Osteoblast (primary cell): ENCODE results near the gene MAGED2. TPM values are rescaled to one million over a fixed set of nuclear protein-coding genes. Genes with fewer than 3 reads are reported as not detected.
A peak's percentile ranks its signal among the peaks of the same experiment; 100 is the strongest.
"Not testable (repeated sequence)": the region's sequence is repeated elsewhere in the genome, so short reads cannot be mapped to it uniquely, and the experiment has no call there.

Experiments used
- DNase-seq: peaks from one replicate; pipeline ENCODE4 v3.0.0; 2011; ENCODE audit warnings: low spot score, mixed read lengths; ENCODE audit not compliant: insufficient read length; ENCODE audit errors: missing footprints
- H2AFZ ChIP-seq: 2 replicates; pipeline ENCODE4 v1.6.0; 2011; ENCODE audit warnings: mild to moderate bottlenecking, low read length
- H3K27ac ChIP-seq: 2 replicates; pipeline ENCODE4 v1.5.1; 2011; ENCODE audit warnings: mild to moderate bottlenecking, low read depth, low read length, moderate library complexity
- H3K27me3 ChIP-seq: 2 replicates; pipeline ENCODE4 v1.6.0; 2012; ENCODE audit warnings: mild to moderate bottlenecking, control low read depth, inconsistent platforms, low read length, moderate library complexity; ENCODE audit not compliant: insufficient read depth
- H3K36me3 ChIP-seq: 2 replicates; pipeline ENCODE4 v1.5.1; 2011; ENCODE audit warnings: mild to moderate bottlenecking, low read length, control low read depth, moderate library complexity; ENCODE audit not compliant: insufficient read depth
- H3K4me1 ChIP-seq: 2 replicates; pipeline ENCODE4 v1.5.1; 2011; ENCODE audit warnings: mild to moderate bottlenecking, low read length, control low read depth, moderate library complexity; ENCODE audit not compliant: insufficient read depth
- H3K4me2 ChIP-seq: 2 replicates; pipeline ENCODE4 v1.6.0; 2011; ENCODE audit warnings: mild to moderate bottlenecking, low read length; ENCODE audit not compliant: insufficient read depth
- H3K4me3 ChIP-seq: fragments of 200-600 bp; sonication (generic); 3 replicates; pipeline ENCODE4 v1.5.1; 2012; ENCODE audit warnings: mild to moderate bottlenecking, low read length, inconsistent platforms; ENCODE audit not compliant: insufficient read depth
- H3K79me2 ChIP-seq: 2 replicates; pipeline ENCODE4 v1.6.0; 2012; ENCODE audit warnings: mild to moderate bottlenecking, low read length, control low read depth, inconsistent platforms; ENCODE audit not compliant: insufficient read depth
- H3K9me3 ChIP-seq: 2 replicates; pipeline ENCODE4 v1.5.1; 2011; ENCODE audit warnings: low read depth, low read length, control low read depth
- H4K20me1 ChIP-seq: 2 replicates; pipeline ENCODE4 v1.6.0; 2012; ENCODE audit warnings: mild to moderate bottlenecking, low read length, control low read depth; ENCODE audit not compliant: insufficient read depth
- CTCF ChIP-seq: IDR thresholded peaks from 2 replicates; pipeline ENCODE4 v1.5.1; 2011; ENCODE audit warnings: mild to moderate bottlenecking, low read depth, low read length, moderate library complexity; ENCODE audit errors: extremely low read depth
- total RNA-seq: library from RNA; depleted of rRNA; stranded (reverse); fragments of >200 nt; gene quantifications from 2 replicates; pipeline ENCODE4 v1.2.3, GENCODE V29; 2012

Gene MAGED2
- 200 and 207 TPM in 2 replicates for total RNA-seq

- Histone ChIP-seq H3K79me2 (peaks cover 33% of the 10 kb centered on the region), H3K36me3 (peaks cover 21% of the 10 kb centered on the region), H4K20me1 (peaks cover 19% of the 10 kb centered on the region), H2AFZ (peak within 1 kb of the TSS; percentile 90), H3K4me1 (no peaks in the 10 kb centered on the region), H3K27ac (peak within 1 kb of the TSS; percentile 72), H3K4me2 (peak within 1 kb of the TSS; percentile 85), H3K27me3 (peaks cover 9% of the 10 kb centered on the region), H3K9me3 (no peaks in the 10 kb centered on the region), H3K4me3 (peak within 1 kb of the TSS; percentile 82)
- DNase-seq, result no peak
- TF ChIP-seq CTCF, result no peak
Observed at GRCh38 chrX:54807524-54808108, at the start of gene MAGED2. Gene MAGED2 (plus strand): TSS chrX:54807745. CDS start chrX:54809332, 1,587 bp downstream.

- Histone ChIP-seq H3K27me3 (no peaks in the 10 kb centered on the region), H3K79me2 (no peaks in the 10 kb centered on the region), H3K27ac (no peak overlapping the region), H3K4me1 (no peaks in the 10 kb centered on the region), H3K36me3 (no peaks in the 10 kb centered on the region), H4K20me1 (no peaks in the 10 kb centered on the region), H2AFZ (no peak overlapping the region), H3K9me3 (no peaks in the 10 kb centered on the region), H3K4me2 (no peak overlapping the region), H3K4me3 (no peak overlapping the region)
- no peak for DNase-seq
- TF ChIP-seq CTCF, result no peak
Observed at GRCh38 chrX:54758114-54759055, 49.2 kb upstream of the MAGED2 start.

DNA sequence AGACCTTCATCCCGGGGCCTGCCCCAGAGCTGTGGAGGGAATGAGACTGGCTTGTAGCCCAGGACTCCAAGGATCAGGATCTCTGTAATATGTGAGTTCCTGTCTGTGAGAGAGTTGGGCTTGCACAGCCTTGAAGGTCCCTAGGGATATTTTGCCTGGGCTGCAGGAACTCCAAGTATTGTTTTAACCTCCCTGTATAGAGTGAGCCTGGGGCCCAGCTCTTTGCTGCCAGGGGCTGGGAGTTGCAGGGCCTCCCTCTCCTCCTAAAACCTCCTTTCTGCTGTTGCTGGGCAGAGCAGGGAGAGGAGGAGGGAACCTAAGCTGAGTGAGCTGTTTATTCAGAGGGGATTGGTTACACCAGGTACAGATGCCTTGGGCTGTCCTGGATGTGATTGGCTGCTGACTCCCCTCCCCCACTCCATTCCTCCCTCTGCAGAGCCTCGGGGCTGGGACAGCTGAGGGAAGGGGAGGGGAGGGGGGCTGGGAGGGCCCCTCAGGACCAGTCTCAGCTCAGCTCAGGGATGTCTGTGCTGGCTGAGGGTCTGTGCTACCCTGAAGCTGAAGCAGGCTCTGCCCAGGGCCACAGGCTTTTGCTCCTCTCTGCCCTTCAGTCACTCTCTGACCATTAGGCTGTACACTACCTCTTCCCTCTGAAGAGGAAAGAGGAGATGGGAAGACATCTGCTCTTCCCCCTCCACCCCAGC, 33.0 kb upstream of the MAGED2 start:
- not testable (repeated sequence) for H4K20me1 ChIP-seq, H3K27ac ChIP-seq, H3K4me1 ChIP-seq, H3K4me3 ChIP-seq, H3K4me2 ChIP-seq, H3K27me3 ChIP-seq, H3K9me3 ChIP-seq, H3K36me3 ChIP-seq, H3K79me2 ChIP-seq, H2AFZ ChIP-seq, DNase-seq

DNA sequence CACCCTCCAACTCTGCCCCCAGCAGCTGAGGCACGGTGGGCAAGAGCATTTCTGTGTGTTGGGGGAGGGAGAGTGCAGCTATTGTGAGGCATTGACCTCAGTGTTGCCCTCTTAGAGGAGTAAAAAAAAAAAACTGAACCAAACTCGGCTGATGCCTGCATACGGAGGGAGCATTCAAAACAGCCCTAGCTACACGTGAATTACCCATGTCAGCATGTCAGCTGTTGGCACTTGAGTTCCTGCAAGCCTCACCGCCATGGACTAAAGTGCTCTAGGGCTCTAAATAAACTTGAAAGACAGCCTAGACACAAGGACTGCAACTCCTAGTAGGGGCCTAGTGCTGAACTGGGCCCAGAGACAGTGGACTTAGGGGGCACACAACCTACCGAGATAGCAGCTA, 31.5 kb upstream of the MAGED2 start:
- H2AFZ ChIP-seq, result no peak overlapping the region
- TF ChIP-seq CTCF, result no peak
- H3K36me3 ChIP-seq, result no peaks in the 10 kb centered on the region
- H3K9me3 ChIP-seq, result no peaks in the 10 kb centered on the region
- no peaks in the 10 kb centered on the region for H3K4me1 ChIP-seq
- no peaks in the 10 kb centered on the region for H4K20me1 ChIP-seq
- no peaks in the 10 kb centered on the region for H3K27me3 ChIP-seq
- H3K27ac ChIP-seq, result no peak overlapping the region
- no peak overlapping the region for H3K4me3 ChIP-seq
- H3K79me2 ChIP-seq, result no peaks in the 10 kb centered on the region
- no peak for DNase-seq
- no peak overlapping the region for H3K4me2 ChIP-seq
